GM23338 (cell line): ENCODE measurements around the gene SMIM12. TPM values are rescaled to one million over a fixed set of nuclear protein-coding genes. Genes with fewer than 3 reads are reported as not detected.

Source experiments
- ATAC-seq: fragments of 200-7000 bp; cut with Tn5 transposase; 3 replicates; pipeline ENCODE4 v1.9.1; 2020
- DNase-seq: peaks from one replicate; pipeline ENCODE4 v3.0.0-alpha.2; 2015; ENCODE audit warnings: low spot score
- H2AFZ ChIP-seq: fragments of 200-600 bp; sonication (generic); 2 replicates; pipeline ENCODE4 v1.8.0; 2016; ENCODE audit warnings: antibody characterized with exemption, mild to moderate bottlenecking, moderate library complexity
- H3F3A ChIP-seq: fragments of 200-600 bp; sonication (generic); replicated peaks from 2 replicates; pipeline ENCODE4 v1.8.0; 2017; ENCODE audit warnings: antibody characterized with exemption, mixed run types, low read depth
- H3K27ac ChIP-seq: fragments of 200-600 bp; sonication (generic); 2 replicates; pipeline ENCODE4 v1.6.1; 2016; ENCODE audit warnings: low read depth
- H3K27me3 ChIP-seq: fragments of 200-600 bp; sonication (generic); 2 replicates; pipeline ENCODE4 v1.8.0; 2016; ENCODE audit warnings: mild to moderate bottlenecking, mixed run types, moderate library complexity; ENCODE audit not compliant: insufficient read depth
- H3K36me3 ChIP-seq: fragments of 200-600 bp; sonication (generic); 2 replicates; pipeline ENCODE4 v1.8.0; 2016; ENCODE audit warnings: mild to moderate bottlenecking; ENCODE audit not compliant: insufficient read depth
- H3K4me1 ChIP-seq: fragments of 200-600 bp; sonication (generic); 2 replicates; pipeline ENCODE4 v1.8.0; 2016; ENCODE audit warnings: mild to moderate bottlenecking, moderate library complexity; ENCODE audit not compliant: insufficient read depth
- H3K4me2 ChIP-seq: fragments of 200-600 bp; sonication (generic); 2 replicates; pipeline ENCODE4 v1.7.1; 2017; ENCODE audit warnings: mixed run types
- H3K4me3 ChIP-seq: fragments of 200-600 bp; sonication (generic); 2 replicates; pipeline ENCODE4 v1.6.1; 2016; ENCODE audit warnings: mixed run types
- H3K79me2 ChIP-seq: fragments of 200-600 bp; sonication (generic); replicated peaks from 2 replicates; pipeline ENCODE4 v1.8.0; 2017; ENCODE audit warnings: mild to moderate bottlenecking; ENCODE audit not compliant: insufficient read depth
- H3K9me2 ChIP-seq: fragments of 200-600 bp; sonication (generic); 2 replicates; pipeline ENCODE4 v1.8.0; 2017; ENCODE audit not compliant: insufficient read depth
- H4K20me1 ChIP-seq: fragments of 200-600 bp; sonication (generic); replicated peaks from 2 replicates; pipeline ENCODE4 v1.8.0; 2017; ENCODE audit warnings: mild to moderate bottlenecking; ENCODE audit not compliant: insufficient read depth
- H3K27ac Mint-ChIP-seq: 2 replicates; pipeline ENCODE4 v1.8.0; 2020; ENCODE audit warnings: inconsistent platforms, mild to moderate bottlenecking, moderate library complexity, mixed read lengths
- H3K27me3 Mint-ChIP-seq: 3 replicates; pipeline ENCODE4 v1.8.0; 2022; ENCODE audit warnings: low read depth, mild to moderate bottlenecking, moderate library complexity, mixed read lengths, inconsistent platforms; ENCODE audit not compliant: insufficient read depth, poor library complexity
- H3K36me3 Mint-ChIP-seq: 3 replicates; pipeline ENCODE4 v1.8.0; 2021; ENCODE audit warnings: low read depth, mild to moderate bottlenecking, inconsistent platforms, moderate library complexity, mixed read lengths
- H3K4me1 Mint-ChIP-seq: 3 replicates; pipeline ENCODE4 v1.8.0; 2020; ENCODE audit warnings: mild to moderate bottlenecking, inconsistent platforms, mixed read lengths
- H3K4me3 Mint-ChIP-seq: 3 replicates; pipeline ENCODE4 v1.8.0; 2021; ENCODE audit warnings: moderate library complexity, mild to moderate bottlenecking, inconsistent platforms, mixed read lengths
- H3K9me3 Mint-ChIP-seq: 3 replicates; pipeline ENCODE4 v1.8.0; 2020; ENCODE audit warnings: moderate library complexity, mild to moderate bottlenecking, inconsistent platforms, mixed read lengths
- CREB1 ChIP-seq: fragments of 250-450 bp; sonication (Bioruptor Pico); IDR thresholded peaks from 2 replicates; pipeline ENCODE4 v1.5.0; 2020; ENCODE audit warnings: low read depth, mild to moderate bottlenecking, moderate library complexity
- CTCF ChIP-seq, 2 experiments: fragments of 200-600 bp in 1 of 2; sonication (generic) in 1 of 2; conservative IDR thresholded peaks; 2 replicates each; pipeline versions ENCODE4 v1.5.1 to v1.6.1; 2016 to 2017; ENCODE audit warnings: antibody characterized with exemption in 2 of 2, low read depth in 2 of 2, mild to moderate bottlenecking in 2 of 2, moderate library complexity in 1 of 2
- EZH2 ChIP-seq: fragments of 200-600 bp; sonication (generic); IDR thresholded peaks from one replicate; pipeline ENCODE4 v1.8.0; 2017; ENCODE audit warnings: antibody characterized with exemption, mild to moderate bottlenecking, low read depth; ENCODE audit not compliant: unreplicated experiment
- EZH2phosphoT487 ChIP-seq: fragments of 200-600 bp; sonication (generic); IDR thresholded peaks from one replicate; pipeline ENCODE4 v1.8.1; 2018; ENCODE audit warnings: antibody characterized with exemption; ENCODE audit not compliant: unreplicated experiment
- JUNB ChIP-seq: IDR thresholded peaks from one replicate; pipeline ENCODE4 v1.6.1; 2016; ENCODE audit warnings: antibody characterized with exemption; ENCODE audit not compliant: unreplicated experiment
- STAT1 ChIP-seq: IDR thresholded peaks from one replicate; pipeline ENCODE4 v1.6.1; 2016; ENCODE audit warnings: antibody characterized with exemption; ENCODE audit not compliant: unreplicated experiment
- ZNF331 ChIP-seq: fragments of 250-450 bp; sonication (Bioruptor Pico); IDR thresholded peaks from 2 replicates; pipeline ENCODE4 v1.5.0; 2020; ENCODE audit warnings: low read depth, mild to moderate bottlenecking, moderate library complexity
- ZNF462 ChIP-seq: fragments of 250-450 bp; sonication (Bioruptor Pico); IDR thresholded peaks from 2 replicates; pipeline ENCODE4 v1.5.0; 2020; ENCODE audit warnings: mild to moderate bottlenecking, moderate library complexity
- polyA plus RNA-seq: library from polyadenylated mRNA; unstranded; fragments of >200 nt; fragmentation: Nextera tagmentation; extraction: Ambion mirVana; gene quantifications from 2 replicates; pipeline ENCODE4 v1.2.1, GENCODE V29; 2016
- total RNA-seq: library from RNA; depleted of rRNA; stranded (reverse); fragments of >200 nt; shearing (Covaris generic); gene quantifications from 2 replicates; pipeline ENCODE4 v1.2.3, GENCODE V29; 2014

SMIM12 gene
- total and polyA plus RNA-seq, 2 experiments from 2014 or later, result 22.7 to 25.3 TPM

GRCh38 chr1:34850382-34850781 lies 9.2 kb downstream of the SMIM12 start:
- peaks cover 12% of the 10 kb centered on the region for H3K4me1 ChIP-seq
- no peak for TF ChIP-seq EZH2phosphoT487
- TF ChIP-seq ZNF331 (CRISPR knock-in tag), result no peak
- no peak for TF ChIP-seq JUNB
- no peak for TF ChIP-seq STAT1
- TF ChIP-seq CTCF (conservative IDR thresholded peaks at IDR 0.05; ENCODE audit: low read depth in 2 of 2), result no peak
- no peak for TF ChIP-seq CREB1 (CRISPR knock-in tag)
- no peak overlapping the region for H2AFZ ChIP-seq
- no peak overlapping the region for H3K4me3 ChIP-seq
- H4K20me1 ChIP-seq, result peaks cover 6% of the 10 kb centered on the region; the same call in 1 of the 2 replicates
- Mint-ChIP-seq H3K9me3 (no peaks in the 10 kb centered on the region), H3K4me3 (no peak overlapping the region), H3K27me3 (peaks cover 1% of the 10 kb centered on the region), H3K36me3 (peaks cover 19% of the 10 kb centered on the region; the same call in 2 of the 3 replicates), H3K27ac (peak overlapping the region; percentile 47; the same call in 1 of the 2 replicates), H3K4me1 (peaks cover 29% of the 10 kb centered on the region)
- no peak overlapping the region for H3K4me2 ChIP-seq
- no peak overlapping the region for H3K27ac ChIP-seq
- no peak for ATAC-seq
- H3K9me2 ChIP-seq, result no peaks in the 10 kb centered on the region
- no peaks in the 10 kb centered on the region for H3K79me2 ChIP-seq
- no peaks in the 10 kb centered on the region for H3F3A ChIP-seq
- no peaks in the 10 kb centered on the region for H3K27me3 ChIP-seq
- 0 out of 2 replicates have a peak, but pooled peaks cover 4% of the 10 kb centered on the region for H3K36me3 ChIP-seq
- DNase-seq, result no peak

- peaks cover 41% of the 10 kb centered on the region for H3K4me1 Mint-ChIP-seq
These were observed 12.5 kb downstream of the SMIM12 start for GRCh38 chr1:34847094-34847493.

GRCh38 chr1:34846265-34846664 lies 13.3 kb downstream of the SMIM12 start:
- peaks cover 1% of the 10 kb centered on the region for H3K27me3 Mint-ChIP-seq
- peaks cover 7% of the 10 kb centered on the region; the same call in 2 of the 3 replicates for H3K36me3 Mint-ChIP-seq
- H3K27ac ChIP-seq, result no peak overlapping the region
- no peaks in the 10 kb centered on the region; the same call in 1 of the 2 replicates for H4K20me1 ChIP-seq
- H3K27ac Mint-ChIP-seq, result no peak overlapping the region
- H3K9me2 ChIP-seq, result 0 out of 2 replicates have a peak, but pooled peaks cover 5% of the 10 kb centered on the region
- ATAC-seq (no peak), DNase-seq (no peak)
- H3K9me3 Mint-ChIP-seq, result no peaks in the 10 kb centered on the region
- no peaks in the 10 kb centered on the region for H3K27me3 ChIP-seq
- H3F3A ChIP-seq, result no peaks in the 10 kb centered on the region
- H2AFZ ChIP-seq, result no peak overlapping the region
- H3K79me2 ChIP-seq, result no peaks in the 10 kb centered on the region
- H3K4me2 ChIP-seq, result no peak overlapping the region
- H3K4me1 ChIP-seq, result peaks cover 31% of the 10 kb centered on the region
- no peak for TF ChIP-seq EZH2phosphoT487
- no peak for TF ChIP-seq CREB1 (CRISPR knock-in tag)
- TF ChIP-seq ZNF462 (CRISPR knock-in tag), result no peak
- H3K4me3 ChIP-seq, result no peak overlapping the region
- H3K36me3 ChIP-seq, result no peaks in the 10 kb centered on the region
- no peak overlapping the region for H3K4me3 Mint-ChIP-seq
- H3K4me1 Mint-ChIP-seq, result peaks cover 41% of the 10 kb centered on the region

More at GRCh38 chr1:34847094-34847493, 12.5 kb downstream of the SMIM12 start:
- H3F3A ChIP-seq, result no peaks in the 10 kb centered on the region
- peaks cover 31% of the 10 kb centered on the region for H3K4me1 ChIP-seq
- H3K36me3 ChIP-seq, result no peaks in the 10 kb centered on the region
- Mint-ChIP-seq H3K36me3 (peaks cover 7% of the 10 kb centered on the region; the same call in 2 of the 3 replicates), H3K27me3 (peaks cover 1% of the 10 kb centered on the region), H3K27ac (no peak overlapping the region), H3K9me3 (no peaks in the 10 kb centered on the region), H3K4me3 (no peak overlapping the region)
- 0 out of 2 replicates have a peak, but pooled peaks cover 5% of the 10 kb centered on the region for H3K9me2 ChIP-seq
- DNase-seq, result no peak
- no peak overlapping the region for H2AFZ ChIP-seq
- H3K4me3 ChIP-seq, result no peak overlapping the region
- no peak for ATAC-seq
- H3K27ac ChIP-seq, result no peak overlapping the region
- no peaks in the 10 kb centered on the region for H3K79me2 ChIP-seq
- H3K27me3 ChIP-seq, result no peaks in the 10 kb centered on the region
- TF ChIP-seq EZH2 (no peak), JUNB (no peak)
- H3K4me2 ChIP-seq, result no peak overlapping the region
- no peaks in the 10 kb centered on the region; the same call in 1 of the 2 replicates for H4K20me1 ChIP-seq
